Measurements from ENCODE around the gene CDRT15L2. TPM values are rescaled to one million over a fixed set of nuclear protein-coding genes. Genes with fewer than 3 reads are reported as not detected.
"Not testable (repeated sequence)": the region's sequence is repeated elsewhere in the genome, so short reads cannot be mapped to it uniquely, and the experiment has no call there.

Gene CDRT15L2
- total RNA-seq, 3 donors from 2014 or later: not detected

DNA sequence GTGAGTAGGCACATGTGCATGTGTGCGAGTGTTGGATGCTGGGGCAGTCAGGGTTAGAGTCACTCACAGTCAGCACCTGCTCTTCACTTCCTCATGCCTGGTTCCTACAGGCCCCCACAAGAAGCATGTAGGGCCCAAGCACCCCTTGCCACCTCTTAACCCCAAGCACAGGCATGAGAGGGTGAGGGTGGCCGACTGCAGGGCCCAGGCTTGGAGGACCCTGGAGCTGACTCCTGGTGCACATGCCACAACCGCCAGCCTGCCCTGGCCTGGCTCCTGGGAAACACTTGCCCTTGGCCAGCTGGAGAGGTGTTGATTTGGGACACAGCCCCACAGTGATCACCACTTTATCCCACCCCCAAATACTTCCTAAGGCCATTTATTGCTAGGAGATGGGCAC is 16.9 kb upstream of the CDRT15L2 start:
- no peaks in the 10 kb centered on the region for H3K36me3 Mint-ChIP-seq (ENCODE audit: insufficient read depth)
- H3K4me1 Mint-ChIP-seq (ENCODE audit: low read depth): no peaks in the 10 kb centered on the region
- ATAC-seq: no peak
- DNase-seq: no peak
- H3K9me3 Mint-ChIP-seq: no peaks in the 10 kb centered on the region
- peaks cover 3% of the 10 kb centered on the region for H3K27me3 Mint-ChIP-seq (ENCODE audit: low read depth)
- H3K4me3 Mint-ChIP-seq: no peak overlapping the region

DNA sequence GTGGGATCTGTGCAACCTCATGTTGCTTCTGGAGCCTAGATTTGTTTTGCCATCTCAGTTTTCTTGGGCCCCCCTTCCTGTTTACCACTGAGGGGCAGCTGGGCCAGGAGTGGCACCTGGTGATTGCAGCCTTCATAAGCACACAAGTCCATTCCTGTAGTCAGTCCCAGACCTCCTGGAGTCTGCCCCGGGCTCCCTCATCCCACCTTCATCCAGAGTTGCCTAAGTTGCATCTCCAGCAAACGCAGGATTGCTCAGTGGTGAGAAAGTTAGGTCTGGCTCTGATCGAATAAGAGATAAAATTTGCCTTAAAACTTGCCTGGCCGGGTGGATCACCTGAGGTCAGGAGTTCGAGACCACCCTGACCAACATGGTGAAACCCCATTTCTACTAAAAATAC is 14.3 kb upstream of the CDRT15L2 start:
- DNase-seq; H3K27me3 Mint-ChIP-seq (ENCODE audit: low read depth); H3K4me3 Mint-ChIP-seq; H3K36me3 Mint-ChIP-seq (ENCODE audit: insufficient read depth); H3K9me3 Mint-ChIP-seq; H3K4me1 Mint-ChIP-seq (ENCODE audit: low read depth); ATAC-seq: not testable (repeated sequence)

DNA sequence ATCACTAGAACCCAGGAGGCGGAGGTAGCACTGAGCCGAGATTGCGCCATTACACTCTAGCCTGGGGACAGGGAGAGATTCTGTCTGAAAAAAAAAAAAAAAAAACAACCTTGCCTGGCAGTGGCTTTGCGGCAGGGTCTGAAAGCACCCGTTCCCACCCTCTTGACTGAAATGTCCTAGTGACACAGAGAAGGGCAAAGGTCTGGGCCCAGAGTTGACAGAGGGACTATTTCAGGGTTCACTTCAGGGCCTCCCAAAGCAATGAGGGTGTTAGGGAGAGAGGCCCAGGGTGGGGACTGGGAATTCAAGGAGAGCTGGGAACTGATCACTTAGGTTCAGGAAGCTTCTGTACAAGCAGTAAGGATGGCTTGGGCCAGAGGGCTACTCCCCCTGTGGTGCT is 13.8 kb upstream of the CDRT15L2 start:
- Mint-ChIP-seq H3K36me3 (ENCODE audit: insufficient read depth) (no peaks in the 10 kb centered on the region), H3K9me3 (no peaks in the 10 kb centered on the region), H3K4me3 (no peak overlapping the region), H3K27me3 (ENCODE audit: low read depth) (peaks cover 2% of the 10 kb centered on the region), H3K4me1 (ENCODE audit: low read depth) (no peaks in the 10 kb centered on the region)
- ATAC-seq (no peak), DNase-seq (no peak)

DNA sequence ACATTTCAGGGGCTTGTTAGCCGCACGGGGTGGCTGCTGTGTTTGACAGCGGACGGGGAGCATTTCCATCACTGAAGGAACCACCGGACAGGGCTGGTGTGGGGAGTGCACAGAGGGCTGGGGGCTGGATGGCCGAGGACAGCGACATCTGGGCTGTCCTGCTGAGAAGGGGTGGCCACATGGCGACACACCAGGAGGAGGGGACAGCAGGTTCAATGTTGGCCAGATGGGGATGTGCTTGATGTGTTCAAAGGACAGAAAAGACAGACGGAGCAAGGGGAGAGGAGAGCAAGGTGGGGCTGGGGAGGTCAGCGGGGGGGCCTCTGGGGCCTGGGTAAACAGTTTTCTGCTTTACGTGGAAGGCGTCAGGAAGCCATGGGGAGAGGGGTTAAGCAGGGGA is 12.8 kb upstream of the CDRT15L2 start:
- not testable (repeated sequence) for H3K27me3 Mint-ChIP-seq (ENCODE audit: low read depth); H3K4me3 Mint-ChIP-seq; DNase-seq; ATAC-seq; H3K36me3 Mint-ChIP-seq (ENCODE audit: insufficient read depth); H3K9me3 Mint-ChIP-seq; H3K4me1 Mint-ChIP-seq (ENCODE audit: low read depth)

DNA sequence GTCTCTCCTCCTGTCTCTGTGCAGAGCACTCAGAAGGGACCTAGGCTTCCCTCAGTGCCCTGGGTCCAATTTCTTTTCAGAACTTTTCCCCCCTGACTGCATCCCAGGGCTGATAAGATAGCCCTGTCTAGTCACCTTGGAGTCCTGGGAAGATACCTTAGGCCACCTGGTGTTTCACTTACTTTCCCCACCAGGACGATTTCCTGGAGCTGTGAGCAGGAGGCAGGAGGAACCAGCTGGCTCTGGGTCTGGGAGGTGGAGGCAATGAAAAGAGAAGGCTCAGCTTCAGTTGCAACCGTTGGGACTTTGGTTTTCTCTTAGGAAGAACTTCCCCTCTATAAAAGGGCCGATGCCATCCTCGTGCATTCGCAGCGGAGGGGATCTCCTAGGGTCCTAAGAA is 12.1 kb upstream of the CDRT15L2 start:
- not testable (repeated sequence) for H3K4me1 Mint-ChIP-seq (ENCODE audit: low read depth); H3K9me3 Mint-ChIP-seq; H3K27me3 Mint-ChIP-seq (ENCODE audit: low read depth); H3K36me3 Mint-ChIP-seq (ENCODE audit: insufficient read depth); ATAC-seq; H3K4me3 Mint-ChIP-seq; DNase-seq

DNA sequence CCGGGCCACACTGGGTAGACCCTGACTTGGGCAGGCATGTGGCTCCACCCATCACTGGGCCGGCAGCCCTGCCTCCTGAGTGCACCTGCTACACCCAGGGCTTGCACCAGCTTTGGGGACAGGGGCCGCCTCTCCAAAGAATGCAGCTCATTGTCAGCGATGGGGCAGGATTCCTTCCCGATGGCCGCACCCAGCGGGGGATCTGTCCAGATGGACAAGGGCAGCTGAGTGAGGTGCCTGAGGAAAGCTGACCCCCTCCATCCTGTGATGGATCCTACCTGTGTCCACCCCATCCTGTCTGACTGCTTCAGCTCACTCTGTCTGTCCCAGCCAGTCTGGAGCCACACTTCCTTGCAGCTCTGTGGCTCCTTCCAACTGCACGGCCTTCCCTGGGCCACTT is 10.9 kb upstream of the CDRT15L2 start:
- ATAC-seq; H3K9me3 Mint-ChIP-seq; H3K4me3 Mint-ChIP-seq; DNase-seq; H3K36me3 Mint-ChIP-seq (ENCODE audit: insufficient read depth); H3K27me3 Mint-ChIP-seq (ENCODE audit: low read depth); H3K4me1 Mint-ChIP-seq (ENCODE audit: low read depth): not testable (repeated sequence)

DNA sequence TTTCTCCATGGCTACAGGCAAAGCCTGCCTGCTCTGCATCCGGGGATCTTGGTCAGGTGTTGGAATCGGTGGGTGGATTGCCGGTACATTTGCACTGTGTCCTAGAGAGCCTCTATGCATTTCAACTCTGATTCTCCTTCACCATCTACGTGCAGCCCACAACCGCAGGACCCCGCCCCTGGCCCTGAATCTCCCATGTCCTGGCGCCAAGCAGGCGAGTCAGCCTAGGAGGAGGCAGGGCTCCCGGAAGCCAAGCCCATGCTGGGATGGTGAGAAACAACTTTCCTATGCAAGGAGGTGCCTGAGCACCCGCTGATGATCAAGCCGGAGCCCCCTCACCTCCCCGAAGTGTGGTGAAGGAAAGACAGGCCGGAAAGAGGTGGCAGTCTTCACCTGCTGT is 7.9 kb upstream of the CDRT15L2 start:
- not testable (repeated sequence) for DNase-seq; H3K4me3 Mint-ChIP-seq; H3K9me3 Mint-ChIP-seq; H3K4me1 Mint-ChIP-seq (ENCODE audit: low read depth); H3K36me3 Mint-ChIP-seq (ENCODE audit: insufficient read depth); ATAC-seq; H3K27me3 Mint-ChIP-seq (ENCODE audit: low read depth)

DNA sequence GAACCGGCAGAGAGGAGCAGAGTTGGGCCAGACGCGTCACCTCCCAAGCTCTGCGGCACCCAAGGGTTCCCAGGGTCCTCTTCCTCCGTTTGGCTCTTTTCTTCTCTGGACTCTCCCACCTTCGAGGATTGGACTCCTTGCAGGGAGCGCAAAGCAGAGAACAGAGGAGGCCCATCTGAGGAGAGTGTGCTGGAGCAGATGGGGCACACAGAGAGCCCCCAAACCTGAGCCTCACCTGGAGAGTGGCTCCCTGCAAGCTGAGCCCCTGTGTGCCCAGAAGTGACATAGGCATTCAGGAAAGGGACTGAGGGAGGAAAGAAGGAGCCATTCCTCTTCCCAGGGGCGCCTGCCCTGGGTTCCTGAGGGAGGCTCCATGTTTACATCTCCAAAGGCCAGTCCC is 6.3 kb upstream of the CDRT15L2 start:
- not testable (repeated sequence) for H3K4me1 Mint-ChIP-seq (ENCODE audit: low read depth); ATAC-seq; DNase-seq; H3K36me3 Mint-ChIP-seq (ENCODE audit: insufficient read depth); H3K4me3 Mint-ChIP-seq; H3K27me3 Mint-ChIP-seq (ENCODE audit: low read depth); H3K9me3 Mint-ChIP-seq

DNA sequence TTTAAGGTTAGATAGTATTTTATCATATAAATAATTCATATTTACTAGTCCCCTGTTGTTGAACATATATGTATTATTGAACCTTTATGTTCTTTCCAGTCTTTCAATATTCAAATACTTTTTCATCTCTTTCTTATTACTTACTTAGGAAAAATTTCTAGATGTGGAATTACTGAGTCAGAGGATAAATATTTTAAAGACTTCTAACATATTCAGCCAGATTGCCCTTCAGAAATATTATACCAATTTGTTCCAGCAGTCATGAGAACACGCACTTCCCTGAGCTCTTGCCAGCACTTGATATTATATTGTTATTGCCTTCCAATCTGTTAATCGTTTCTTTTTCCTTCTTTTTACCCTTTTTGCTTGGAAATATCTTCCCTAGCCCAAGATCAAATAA is 4.5 kb upstream of the CDRT15L2 start:
- not testable (repeated sequence) for H3K4me3 Mint-ChIP-seq; H3K4me1 Mint-ChIP-seq (ENCODE audit: low read depth); H3K36me3 Mint-ChIP-seq (ENCODE audit: insufficient read depth); DNase-seq; ATAC-seq; H3K9me3 Mint-ChIP-seq; H3K27me3 Mint-ChIP-seq (ENCODE audit: low read depth)

DNA sequence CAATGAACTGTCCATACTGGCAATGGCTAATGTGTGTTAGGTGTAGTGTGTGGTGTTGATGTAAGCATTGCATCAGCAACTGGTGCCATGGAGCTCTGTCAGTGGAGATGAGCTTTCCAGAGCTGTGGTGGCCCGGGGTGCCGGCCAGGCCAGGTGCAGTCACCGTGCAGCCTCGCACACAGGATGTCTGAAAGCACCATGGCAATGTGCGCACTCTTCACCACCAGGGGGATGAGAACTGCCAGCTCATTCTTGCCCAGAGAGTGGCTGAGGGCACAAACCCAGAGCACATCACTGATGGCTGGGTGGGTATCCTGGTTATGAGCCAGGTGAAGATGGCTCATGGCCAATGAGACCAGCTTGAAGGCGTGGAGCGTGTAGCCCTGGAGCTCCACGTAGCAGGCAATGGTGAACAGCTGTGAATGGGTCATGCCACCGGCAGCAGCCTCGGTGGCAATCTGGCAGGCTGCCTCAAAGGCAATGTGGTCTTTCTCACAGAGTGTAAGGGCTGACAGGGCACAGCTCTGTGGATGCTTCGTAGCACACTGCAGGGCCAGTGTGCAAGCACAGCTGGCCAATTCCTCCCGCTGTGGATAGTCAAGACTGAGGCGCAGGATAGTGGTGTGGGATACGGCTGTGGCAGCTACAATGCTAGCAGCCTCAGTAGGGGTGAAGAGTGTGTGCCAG is 4.5 kb downstream of the CDRT15L2 start:
- H3K4me1 Mint-ChIP-seq (ENCODE audit: low read depth); H3K9me3 Mint-ChIP-seq; ATAC-seq; DNase-seq; H3K36me3 Mint-ChIP-seq (ENCODE audit: insufficient read depth); H3K4me3 Mint-ChIP-seq: not testable (repeated sequence)
- peaks cover 15% of the 10 kb centered on the region for H3K27me3 Mint-ChIP-seq (ENCODE audit: low read depth)

DNA sequence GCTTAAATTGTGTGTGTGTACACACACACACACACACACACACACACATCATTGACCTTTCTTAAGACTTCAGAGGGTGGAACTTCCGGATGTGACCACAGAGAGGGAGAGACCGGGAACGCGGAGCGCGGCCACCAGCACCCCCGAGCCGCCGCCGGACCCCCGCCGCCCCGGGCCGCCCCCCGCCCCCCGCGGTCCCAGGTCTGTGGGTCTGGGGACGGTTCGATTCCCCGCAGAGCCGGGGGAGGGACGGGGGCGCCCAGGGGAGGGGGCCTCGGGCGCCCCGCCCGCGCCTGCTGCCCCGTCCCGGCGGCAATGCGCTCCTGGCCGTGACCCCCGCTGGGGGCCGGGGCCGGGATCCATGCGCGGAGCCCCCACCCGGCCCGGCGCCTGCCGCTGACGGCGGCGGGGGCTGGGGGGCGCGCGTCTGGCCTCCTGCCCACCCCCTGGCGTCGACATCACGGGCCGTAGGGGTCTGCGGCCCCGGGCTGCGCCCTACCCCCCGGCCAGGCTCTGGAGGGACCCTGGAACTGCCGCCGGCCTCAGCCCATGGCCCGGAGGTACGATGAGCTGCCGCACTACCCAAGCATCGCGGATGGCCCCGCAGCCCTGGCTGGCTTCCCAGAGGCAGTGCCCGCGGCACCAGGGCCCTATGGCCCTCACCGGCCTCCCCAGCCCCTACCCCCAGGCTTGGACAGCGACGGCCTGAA is 9.4 kb downstream of the CDRT15L2 start:
- peaks cover 12% of the 10 kb centered on the region for H3K27me3 Mint-ChIP-seq (ENCODE audit: low read depth)
- H3K36me3 Mint-ChIP-seq (ENCODE audit: insufficient read depth); H3K9me3 Mint-ChIP-seq; DNase-seq; H3K4me3 Mint-ChIP-seq; H3K4me1 Mint-ChIP-seq (ENCODE audit: low read depth); ATAC-seq: not testable (repeated sequence)

DNA sequence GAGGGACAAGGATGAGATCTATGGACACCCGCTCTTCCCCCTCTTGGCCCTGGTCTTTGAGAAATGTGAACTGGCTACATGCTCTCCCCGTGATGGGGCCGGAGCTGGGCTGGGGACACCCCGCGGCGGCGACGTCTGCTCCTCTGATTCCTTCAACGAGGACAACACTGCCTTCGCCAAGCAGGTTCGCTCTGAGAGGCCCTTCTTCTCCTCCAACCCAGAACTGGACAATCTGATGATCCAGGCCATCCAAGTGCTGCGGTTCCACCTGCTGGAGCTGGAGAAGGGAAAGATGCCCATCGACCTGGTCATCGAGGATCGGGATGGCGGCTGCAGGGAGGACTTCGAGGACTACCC is 9.9 kb downstream of the CDRT15L2 start:
- H3K4me3 Mint-ChIP-seq; DNase-seq; H3K36me3 Mint-ChIP-seq (ENCODE audit: insufficient read depth); ATAC-seq; H3K4me1 Mint-ChIP-seq (ENCODE audit: low read depth); H3K9me3 Mint-ChIP-seq: not testable (repeated sequence)
- peaks cover 12% of the 10 kb centered on the region for H3K27me3 Mint-ChIP-seq (ENCODE audit: low read depth)

DNA sequence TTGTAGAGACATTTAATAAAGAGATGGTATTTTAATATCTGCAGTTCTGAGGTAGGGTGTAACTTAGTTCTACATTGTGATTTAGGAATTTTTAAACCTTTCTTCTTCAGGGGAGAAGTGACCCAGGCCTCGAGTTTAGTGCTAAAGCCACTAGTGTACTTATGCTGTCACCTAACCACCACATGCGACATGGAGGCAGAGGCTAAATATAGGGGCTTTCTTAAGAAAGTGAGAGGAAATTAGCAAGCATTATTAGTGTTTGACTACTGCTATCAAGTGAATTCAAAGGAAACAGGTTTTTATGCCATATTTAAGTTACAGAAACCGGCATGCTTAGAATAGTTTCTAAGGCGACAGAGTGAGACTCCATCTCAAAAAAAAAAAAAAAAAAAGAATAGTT is 11.5 kb downstream of the CDRT15L2 start:
- H3K27me3 Mint-ChIP-seq (ENCODE audit: low read depth); H3K4me1 Mint-ChIP-seq (ENCODE audit: low read depth); DNase-seq; H3K4me3 Mint-ChIP-seq; H3K36me3 Mint-ChIP-seq (ENCODE audit: insufficient read depth); H3K9me3 Mint-ChIP-seq; ATAC-seq: not testable (repeated sequence)

DNA sequence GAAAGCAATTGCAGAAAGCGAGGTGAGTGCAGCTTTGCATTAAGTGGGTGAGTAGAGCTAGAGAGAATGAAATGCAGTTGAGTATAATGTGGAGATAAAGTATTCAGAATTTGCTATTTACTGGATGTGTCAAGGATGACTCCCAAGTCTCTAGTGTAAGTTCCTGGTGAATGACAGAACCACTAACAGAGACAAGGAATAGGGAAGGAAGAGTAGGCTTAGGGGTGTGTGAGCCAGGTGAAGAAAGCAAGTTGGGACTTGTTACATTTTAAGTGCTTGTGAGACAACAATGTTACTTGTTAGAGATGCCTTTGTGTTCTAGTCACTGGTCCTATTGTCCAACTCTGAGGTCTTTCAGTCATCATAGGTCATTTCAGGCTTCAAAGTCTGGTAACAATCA is 26.0 kb downstream of the CDRT15L2 start:
- H3K9me3 Mint-ChIP-seq; DNase-seq; ATAC-seq; H3K27me3 Mint-ChIP-seq (ENCODE audit: low read depth); H3K4me3 Mint-ChIP-seq; H3K4me1 Mint-ChIP-seq (ENCODE audit: low read depth); H3K36me3 Mint-ChIP-seq (ENCODE audit: insufficient read depth): not testable (repeated sequence)

DNA sequence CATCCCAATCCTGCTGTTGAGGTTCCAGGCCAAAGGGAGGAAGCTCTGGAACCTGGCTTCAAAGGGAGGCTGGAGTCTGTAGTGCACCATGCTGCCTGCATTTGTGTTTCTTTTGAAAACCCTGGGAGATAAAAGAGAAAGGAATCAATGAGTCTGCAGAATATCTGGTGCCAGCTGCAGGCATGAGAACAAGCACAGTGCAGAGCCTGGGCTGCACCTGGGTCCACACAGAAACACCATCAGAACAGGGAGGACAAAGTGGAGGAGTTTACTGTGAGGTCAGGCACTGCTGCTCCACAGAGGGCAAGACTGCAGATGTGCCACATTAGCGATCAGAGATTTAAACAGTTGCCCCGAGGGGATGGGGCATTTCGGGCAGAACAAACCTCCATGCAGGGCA is 30.0 kb downstream of the CDRT15L2 start:
- H3K36me3 Mint-ChIP-seq (ENCODE audit: insufficient read depth); H3K4me1 Mint-ChIP-seq (ENCODE audit: low read depth); ATAC-seq; DNase-seq; H3K4me3 Mint-ChIP-seq; H3K27me3 Mint-ChIP-seq (ENCODE audit: low read depth); H3K9me3 Mint-ChIP-seq: not testable (repeated sequence)

Measured in activated T-cell treated with anti-CD3 and anti-CD28 coated beads, Interleukin-2, amount 50 U/mL, for 4 hours (primary cell).